Gastrocnemius medialis (tissue), 4 donors: ENCODE measurements around the gene PAPSS1. TPM values are rescaled to one million over a fixed set of nuclear protein-coding genes. Genes with fewer than 3 reads are reported as not detected.

ENCODE experiments used
- ATAC-seq, 2 donors: fragments of 150-250 bp; one replicate each; pipeline ENCODE4 v1.9.1; 2016
- DNase-seq, 2 donors: peaks; one replicate each; pipeline ENCODE4 v3.0.0-alpha.2; 2019
- H3K27ac ChIP-seq, 4 donors: fragments of 200-600 bp; sonication (generic); 1 replicate in 1 of 4; 2 replicates in 3 of 4; pipeline ENCODE4 v1.5.1; 2016 to 2018; ENCODE audit warnings: mild to moderate bottlenecking in 2 of 4, moderate library complexity in 1 of 4
- H3K27me3 ChIP-seq, 3 donors: fragments of 200-600 bp; sonication (generic) in 2 of 3; 1 replicate in 1 of 3; 2 replicates in 2 of 3; pipeline versions ENCODE4 v1.5.1 to v1.6.0; 2016 to 2019; ENCODE audit warnings: mild to moderate bottlenecking in 1 of 3, moderate library complexity in 1 of 3
- H3K36me3 ChIP-seq, 2 donors: fragments of 200-600 bp; sonication (generic) in 1 of 2; one replicate each; pipeline ENCODE4 v1.5.1; 2017 to 2018
- H3K4me1 ChIP-seq, 2 donors: fragments of 200-600 bp; sonication (generic) in 1 of 2; one replicate each; pipeline ENCODE4 v1.5.1; 2016 to 2017; ENCODE audit warnings: mild to moderate bottlenecking in 2 of 2
- H3K4me3 ChIP-seq, 4 donors: fragments of 200-600 bp; sonication (generic) in 3 of 4; 1 replicate in 1 of 4; 2 replicates in 3 of 4; pipeline ENCODE4 v1.5.1; 2016 to 2019; ENCODE audit warnings: mild to moderate bottlenecking in 2 of 4
- H3K9me3 ChIP-seq, 3 donors: fragments of 200-600 bp; sonication (generic) in 2 of 3; 1 replicate in 1 of 3; 2 replicates in 2 of 3; pipeline ENCODE4 v1.5.1; 2016 to 2019
- CTCF ChIP-seq, 5 experiments: fragments of 450-650 bp in 3 of 5; fragments of 200-600 bp in 2 of 5; sonication (generic) in 2 of 5; IDR thresholded peaks in 4 of 5; conservative IDR thresholded peaks in 1 of 5; 1 replicate in 4 of 5; 2 replicates in 1 of 5; pipeline ENCODE4 v1.5.1; 2016 to 2019; ENCODE audit warnings: antibody characterized with exemption in 5 of 5, mild to moderate bottlenecking in 3 of 5, moderate library complexity in 3 of 5
- POLR2A ChIP-seq, 2 donors: fragments of 450-650 bp; IDR thresholded peaks; one replicate each; pipeline ENCODE4 v1.6.1; 2017; ENCODE audit warnings: antibody characterized with exemption in 2 of 2, mild to moderate bottlenecking in 2 of 2, moderate library complexity in 2 of 2
- in situ Hi-C, 4 donors: fragments of 200-750 bp; cut with MboI; loops; one replicate each; pipeline versions ENCODE4 v1.15.0 to v1.8.0; 2017; ENCODE audit warnings: low sequenced_read_pairs in 4 of 4
- intact Hi-C: fragments of 100-400 bp; cut with DNase I; formaldehyde crosslinking; loops from one replicate; pipeline ENCODE4 v1.15.1; 2023; ENCODE audit warnings: low total_unique reads
- total RNA-seq, 4 donors: library from RNA; depleted of rRNA; stranded (reverse); fragments of >200 nt; gene quantifications; one replicate each; pipeline versions ENCODE4 v1.1.0 to v1.2.3, GENCODE V29; 2016

The PAPSS1 gene
- total RNA-seq, 4 donors from 2014 or later, result 3.7 to 7.0 (median 5.9) TPM

DNA sequence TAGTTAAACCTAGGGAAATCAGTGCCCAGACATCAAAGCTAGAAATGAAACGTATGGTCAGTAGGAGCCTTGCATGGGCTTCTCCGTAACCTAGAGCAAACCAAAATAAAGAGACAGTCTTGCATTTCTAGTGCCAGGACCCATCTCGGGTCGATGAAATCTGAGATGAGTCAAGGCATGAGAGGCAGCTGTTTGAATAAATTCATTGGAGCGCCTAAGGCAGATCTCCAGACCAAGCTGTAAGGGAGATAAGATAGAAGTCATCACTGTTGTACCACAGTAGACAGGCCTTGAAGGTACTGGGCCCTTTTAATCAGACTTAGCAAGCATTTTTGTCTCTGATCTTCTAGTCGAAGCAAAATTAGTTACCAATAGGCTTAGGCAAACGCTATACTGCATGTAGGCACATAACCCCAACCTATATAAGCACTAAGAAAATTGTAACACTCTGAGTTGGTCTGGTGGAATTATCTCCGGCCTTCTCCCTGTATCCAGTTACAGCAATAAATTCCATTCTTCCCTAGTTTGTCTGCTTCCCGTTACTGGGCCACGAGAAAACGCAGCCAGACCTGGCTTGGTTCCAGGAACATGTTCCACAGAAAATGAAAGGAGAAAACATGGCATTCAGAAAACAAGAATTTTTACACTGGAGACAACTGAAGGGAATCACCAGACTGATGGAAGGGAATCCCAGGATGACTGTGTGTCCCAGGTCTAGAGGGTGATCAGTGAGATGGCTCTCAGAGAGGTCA lies 21.1 kb upstream of the PAPSS1 start:
- no peaks in the 10 kb centered on the region for H3K9me3 ChIP-seq
- intact Hi-C loops, result loop anchor here (2.0 kb wide), 1 partner anchor 20 kb away; the partner anchor contains the start of gene PAPSS1
- DNase-seq (peak in 1 of 2 donors; percentile 38), ATAC-seq (peak; percentile 53 to 70)
- H3K36me3 ChIP-seq, result no peaks in the 10 kb centered on the region
- no peak overlapping the region for H3K4me3 ChIP-seq
- H3K27ac ChIP-seq, result peak overlapping the region; percentile 43 to 77 (median 61)
- TF ChIP-seq CTCF (IDR thresholded peaks at IDR 0.05 in 4 of 5, conservative IDR thresholded peaks at IDR 0.05 in 1 of 5), result no peak
- in situ Hi-C loops, result no loop called here
- peaks cover 10 to 30% of the 10 kb centered on the region in 2 donors for H3K4me1 ChIP-seq
- no peaks in the 10 kb centered on the region for H3K27me3 ChIP-seq

- peak overlapping the region; percentile 43 to 77 (median 61) for H3K27ac ChIP-seq
- TF ChIP-seq CTCF (IDR thresholded peaks at IDR 0.05 in 4 of 5, conservative IDR thresholded peaks at IDR 0.05 in 1 of 5), result no peak
- TF ChIP-seq POLR2A (IDR thresholded peaks at IDR 0.05), result no peak
- H3K4me3 ChIP-seq, result no peak overlapping the region
- in situ Hi-C loops (no loop called here), intact Hi-C loops (loop anchor here (2.0 kb wide), 1 partner anchor 20 kb away; the partner anchor contains the start of gene PAPSS1)
- peak in 1 of 2 donors; percentile 32 for ATAC-seq
- no peak for DNase-seq
- no peaks in the 10 kb centered on the region for H3K9me3 ChIP-seq
- H3K27me3 ChIP-seq, result no peaks in the 10 kb centered on the region
- H3K4me1 ChIP-seq, result peaks cover 10 to 30% of the 10 kb centered on the region in 2 donors
- no peaks in the 10 kb centered on the region for H3K36me3 ChIP-seq
Measured at GRCh38 chr4:107740381-107740780, 20.3 kb upstream of the PAPSS1 start.

DNA sequence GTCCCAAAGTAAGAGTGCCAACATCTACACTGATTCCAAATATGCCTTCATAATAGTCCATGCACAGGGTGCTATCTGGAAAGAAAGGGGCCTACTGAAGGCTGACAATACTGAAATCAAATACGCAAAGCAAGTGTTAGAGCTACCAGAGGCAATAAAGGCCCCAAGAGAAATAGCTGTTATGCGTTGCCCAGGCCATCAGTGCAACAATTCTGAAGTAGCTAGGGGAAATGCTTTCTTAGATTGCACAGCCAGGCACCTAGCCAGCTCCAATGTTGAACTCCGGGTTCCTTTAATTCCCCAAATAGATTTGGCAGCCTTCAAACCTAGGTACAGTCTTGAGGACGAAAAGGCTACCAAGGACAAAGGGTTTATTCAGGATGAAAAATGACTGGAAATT lies 17.4 kb upstream of the PAPSS1 start:
- no peaks in the 10 kb centered on the region for H3K9me3 ChIP-seq
- no peak for DNase-seq
- peaks cover 10 to 30% of the 10 kb centered on the region in 2 donors for H3K4me1 ChIP-seq
- no peak overlapping the region for H3K4me3 ChIP-seq
- H3K36me3 ChIP-seq, result no peaks in the 10 kb centered on the region
- in situ Hi-C loops (no loop called here), intact Hi-C loops (no loop called here)
- no peak overlapping the region for H3K27ac ChIP-seq
- H3K27me3 ChIP-seq, result no peaks in the 10 kb centered on the region
- TF ChIP-seq CTCF (IDR thresholded peaks at IDR 0.05 in 4 of 5, conservative IDR thresholded peaks at IDR 0.05 in 1 of 5) (no peak), POLR2A (IDR thresholded peaks at IDR 0.05) (no peak)
- no peak for ATAC-seq

GRCh38 chr4:107736924-107737448 lies 17.0 kb upstream of the PAPSS1 start:
- TF ChIP-seq POLR2A (IDR thresholded peaks at IDR 0.05), result no peak
- peak; percentile 50 to 81 (median 64) for TF ChIP-seq CTCF (IDR thresholded peaks at IDR 0.05 in 4 of 5, conservative IDR thresholded peaks at IDR 0.05 in 1 of 5)
- no peak overlapping the region for H3K4me3 ChIP-seq
- intact Hi-C loops, result no loop called here
- in situ Hi-C loops, result no loop called here
- no peaks in the 10 kb centered on the region for H3K36me3 ChIP-seq
- no peak for ATAC-seq
- no peak overlapping the region for H3K27ac ChIP-seq
- H3K27me3 ChIP-seq, result no peaks in the 10 kb centered on the region
- H3K9me3 ChIP-seq, result no peaks in the 10 kb centered on the region
- peaks cover 10 to 30% of the 10 kb centered on the region in 2 donors for H3K4me1 ChIP-seq
- DNase-seq, result no peak
